HepG2 (cell line): ENCODE measurements around the gene ATAD3C. TPM values are rescaled to one million over a fixed set of nuclear protein-coding genes. Genes with fewer than 3 reads are reported as not detected.

Source experiments
- CAMTA2 ChIP-seq: sonication (generic); formaldehyde crosslinking; IDR thresholded peaks from 2 replicates; pipeline ENCODE4 v1.4.0; 2020; ENCODE audit warnings: mild to moderate bottlenecking, missing genetic modification reagents, borderline replicate concordance
- CSRNP1 ChIP-seq: sonication (generic); formaldehyde crosslinking; IDR thresholded peaks from 2 replicates; pipeline ENCODE4 v1.8.1; 2023; ENCODE audit warnings: mild to moderate bottlenecking, missing genetic modification reagents
- GMEB1 ChIP-seq: sonication (generic); formaldehyde crosslinking; IDR thresholded peaks from 2 replicates; pipeline ENCODE4 v1.5.1; 2020; ENCODE audit warnings: missing genetic modification reagents, mild to moderate bottlenecking, borderline replicate concordance
- HDAC2 ChIP-seq: sonication (generic); formaldehyde crosslinking; IDR thresholded peaks from 2 replicates; pipeline ENCODE4 v1.4.0; 2020; ENCODE audit warnings: missing genetic modification reagents
- KDM6A ChIP-seq: IDR thresholded peaks from 2 replicates; pipeline ENCODE4 v1.6.1; 2016; ENCODE audit warnings: low read depth
- MED8 ChIP-seq: sonication (generic); formaldehyde crosslinking; IDR thresholded peaks from 2 replicates; pipeline ENCODE4 v1.8.1; 2023; ENCODE audit warnings: mild to moderate bottlenecking, missing genetic modification reagents; ENCODE audit not compliant: insufficient replicate concordance
- PCBP1 ChIP-seq: fragments of 200-400 bp; formaldehyde crosslinking; IDR thresholded peaks from 2 replicates; pipeline ENCODE4 v1.6.1; 2017; ENCODE audit warnings: mild to moderate bottlenecking, low read depth, low read length, borderline replicate concordance
- PHF20 ChIP-seq: sonication (generic); formaldehyde crosslinking; IDR thresholded peaks from 2 replicates; pipeline ENCODE4 v1.5.0; 2020; ENCODE audit warnings: mild to moderate bottlenecking, missing genetic modification reagents
- PTBP1 ChIP-seq: fragments of 200-400 bp; formaldehyde crosslinking; IDR thresholded peaks from 2 replicates; pipeline ENCODE4 v1.6.1; 2018; ENCODE audit warnings: low read length, low read depth; ENCODE audit not compliant: poor library complexity, severe bottlenecking
- TRIM22 ChIP-seq: fragments of 450-650 bp; IDR thresholded peaks from 2 replicates; pipeline ENCODE4 v1.6.1; 2017
- ZBTB44 ChIP-seq: sonication (generic); formaldehyde crosslinking; IDR thresholded peaks from 2 replicates; pipeline ENCODE4 v1.4.0; 2020; ENCODE audit warnings: missing genetic modification reagents
- ZFX ChIP-seq: sonication (generic); formaldehyde crosslinking; IDR thresholded peaks from 2 replicates; pipeline ENCODE4 v1.4.0; 2020; ENCODE audit warnings: mild to moderate bottlenecking, low read depth, missing genetic modification reagents, moderate library complexity
- ZNF260 ChIP-seq: sonication (generic); formaldehyde crosslinking; IDR thresholded peaks from 2 replicates; pipeline ENCODE4 v1.4.0; 2020; ENCODE audit warnings: missing genetic modification reagents, low read depth, mild to moderate bottlenecking, borderline replicate concordance
- ZNF451 ChIP-seq: sonication (generic); formaldehyde crosslinking; IDR thresholded peaks from 2 replicates; pipeline ENCODE4 v1.5.0; 2020; ENCODE audit warnings: mild to moderate bottlenecking, missing genetic modification reagents
- ZNF513 ChIP-seq: sonication (generic); formaldehyde crosslinking; conservative IDR thresholded peaks from 2 replicates; pipeline ENCODE4 v1.5.0; 2020; ENCODE audit warnings: missing genetic modification reagents
- ZNF550 ChIP-seq: sonication (generic); formaldehyde crosslinking; IDR thresholded peaks from 2 replicates; pipeline ENCODE4 v1.4.0; 2020; ENCODE audit warnings: mild to moderate bottlenecking, missing genetic modification reagents, borderline replicate concordance
- ZNF891 ChIP-seq: sonication (generic); formaldehyde crosslinking; IDR thresholded peaks from 2 replicates; pipeline ENCODE4 v1.5.0; 2020; ENCODE audit warnings: mild to moderate bottlenecking, missing genetic modification reagents
- polyA plus RNA-seq, 8 experiments: library from polyadenylated mRNA; depleted of rRNA in 3 of 8; stranded (reverse) in 7 of 8; unstranded in 1 of 8; fragments of >200 nt; fragmentation: Illumina TruSeq in 4 of 8; extraction: Trizol in 4 of 8; gene quantifications; 2 replicates each; pipeline versions ENCODE4 v1.2.1 to v1.2.3, GENCODE V29; 2011 to 2016; ENCODE audit warnings: low read depth in 4 of 8, missing spikeins in 1 of 8, mixed read lengths in 1 of 8; ENCODE audit not compliant: insufficient read depth in 1 of 8
- total RNA-seq, 5 experiments: library from RNA; depleted of rRNA; stranded (reverse); fragments of >200 nt; fragmentation: Illumina TruSeq; extraction: Trizol; gene quantifications; 2 replicates each; pipeline ENCODE4 v1.2.3, GENCODE V29; 2016; ENCODE audit warnings: low read depth in 1 of 5

ATAD3C gene
- total and polyA plus RNA-seq, 2 of the 13 experiments (the other 11 are each of a cell fraction or from before 2014, with no cell fraction given), result 2.4 to 3.2 TPM

- TF ChIP-seq ZNF513, result no peak
- TF ChIP-seq ZNF891 (CRISPR knock-in tag), result no peak
- TF ChIP-seq GMEB1 (CRISPR knock-in tag), result peak; percentile 32; the same call in 1 of the 2 replicates
- TF ChIP-seq CSRNP1, result no peak
- no peak for TF ChIP-seq ZNF550
- TF ChIP-seq ZNF260, result no peak
- TF ChIP-seq ZFX (CRISPR knock-in tag), result peak; percentile 91
- 0 out of 2 replicates have a peak, but pooled peaks have one; percentile 22 for TF ChIP-seq PCBP1
- TF ChIP-seq ZNF451, result peak; percentile 77; the same call in 1 of the 2 replicates
- peak; percentile 47; the same call in 1 of the 2 replicates for TF ChIP-seq PHF20 (CRISPR knock-in tag)
- 0 out of 2 replicates have a peak, but pooled peaks have one; percentile 44 for TF ChIP-seq CAMTA2 (CRISPR knock-in tag)
- no peak for TF ChIP-seq TRIM22
- TF ChIP-seq MED8, result no peak
- no peak for TF ChIP-seq ZBTB44
- no peak for TF ChIP-seq PTBP1
- no peak for TF ChIP-seq KDM6A
- 0 out of 2 replicates have a peak, but pooled peaks have one; percentile 35 for TF ChIP-seq HDAC2 (CRISPR knock-in tag)
These were observed 23.6 kb upstream of the ATAD3C start (continued) for GRCh38 chr1:1425753-1426495.
